ENCODE data around the gene FAM98C. TPM values are rescaled to one million over a fixed set of nuclear protein-coding genes. Genes with fewer than 3 reads are reported as not detected.
"Not testable (repeated sequence)": the region's sequence is repeated elsewhere in the genome, so short reads cannot be mapped to it uniquely, and the experiment has no call there.

FAM98C gene
- total RNA-seq, 1 donor from 2014 or later, result 14.2 TPM

- intact Hi-C loops (cut with DNase I), result no loop called here
- DNase-seq (ENCODE audit: low spot score), result no peak
Observed at GRCh38 chr19:38391911-38392464, 10.9 kb upstream of the FAM98C start.

GRCh38 chr19:38392707-38393308, 10.1 kb upstream of the FAM98C start:
- no peak for DNase-seq (ENCODE audit: low spot score)
- intact Hi-C loops (cut with DNase I), result no loop called here

- no peak for DNase-seq (ENCODE audit: low spot score)
- intact Hi-C loops (cut with DNase I), result no loop called here
Observed at GRCh38 chr19:38394488-38394887, 8.4 kb upstream of the FAM98C start.

DNA sequence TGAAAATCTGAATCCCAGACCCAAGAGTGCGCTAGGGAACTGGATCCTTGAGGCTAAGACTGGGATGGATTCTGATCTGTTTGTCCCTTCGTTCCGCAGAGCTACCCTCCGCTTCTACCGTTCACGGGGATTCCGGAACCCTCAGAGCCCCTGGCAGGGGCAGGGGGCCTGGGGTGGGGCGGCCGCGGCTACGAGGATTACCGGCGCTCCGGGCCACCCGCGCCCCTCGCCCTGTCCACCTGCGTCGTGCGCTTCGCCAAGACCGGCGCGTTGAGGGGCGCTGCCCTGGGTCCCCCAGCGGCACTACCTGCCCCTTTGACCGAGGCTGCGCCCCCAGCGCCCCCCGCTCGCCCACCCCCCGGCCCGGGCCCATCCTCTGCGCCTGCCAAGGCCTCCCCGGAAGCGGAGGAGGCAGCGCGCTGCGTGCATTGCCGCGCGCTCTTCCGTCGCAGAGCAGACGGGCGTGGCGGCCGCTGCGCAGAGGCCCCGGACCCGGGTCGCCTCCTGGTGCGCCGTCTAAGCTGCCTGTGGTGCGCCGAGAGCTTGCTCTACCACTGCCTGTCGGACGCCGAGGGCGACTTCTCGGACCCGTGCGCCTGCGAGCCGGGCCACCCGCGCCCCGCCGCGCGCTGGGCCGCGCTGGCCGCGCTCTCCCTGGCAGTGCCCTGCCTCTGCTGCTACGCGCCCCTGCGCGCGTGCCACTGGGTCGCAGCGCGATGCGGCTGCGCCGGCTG, 7.3 kb upstream of the FAM98C start:
- no peak for DNase-seq (ENCODE audit: low spot score)
- intact Hi-C loops (cut with DNase I), result no loop called here

DNA sequence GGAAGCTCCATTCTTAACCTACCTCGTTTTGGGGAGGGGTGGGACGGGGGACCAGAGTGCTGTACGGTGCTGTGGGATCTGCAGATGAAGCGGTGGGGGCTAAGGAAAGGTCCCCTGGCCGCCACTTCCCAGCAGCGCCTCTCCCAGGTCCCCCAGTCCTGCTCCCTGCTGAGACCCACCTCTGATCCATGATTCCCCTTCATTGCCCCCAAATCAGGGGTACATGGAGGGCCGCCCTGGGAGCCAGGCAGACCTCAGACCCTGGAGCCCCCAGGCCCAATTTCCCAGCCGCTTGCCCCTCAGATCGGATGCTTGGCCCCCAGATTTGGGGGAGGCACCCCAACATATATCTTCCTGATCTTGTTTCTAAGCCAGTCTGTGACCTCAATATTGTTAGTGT, 3.8 kb upstream of the FAM98C start:
- intact Hi-C loops (cut with DNase I), result no loop called here

GRCh38 chr19:38399537-38399936, 3.4 kb upstream of the FAM98C start:
- intact Hi-C loops (cut with DNase I), result no loop called here
- DNase-seq (ENCODE audit: low spot score), result no peak

More for the DNA sequence above, 3.8 kb upstream of the FAM98C start:
- no peak for DNase-seq (ENCODE audit: low spot score)

GRCh38 chr19:38400361-38400760, 2.5 kb upstream of the FAM98C start:
- intact Hi-C loops (cut with DNase I), result loop anchor here (5.0 kb wide), 2 partner anchors 217 to 532 kb away; partner anchors contain the start of genes EIF3K, MAP4K1, MRPS12 and SARS2
- no peak for DNase-seq (ENCODE audit: low spot score)

- DNase-seq (ENCODE audit: low spot score), result no peak
- intact Hi-C loops (cut with DNase I), result loop anchor here (5.0 kb wide), 2 partner anchors 216 to 531 kb away; partner anchors contain the start of genes EIF3K, MAP4K1, MRPS12 and SARS2
Observed at GRCh38 chr19:38401148-38401547, 1.7 kb upstream of the FAM98C start.

DNA sequence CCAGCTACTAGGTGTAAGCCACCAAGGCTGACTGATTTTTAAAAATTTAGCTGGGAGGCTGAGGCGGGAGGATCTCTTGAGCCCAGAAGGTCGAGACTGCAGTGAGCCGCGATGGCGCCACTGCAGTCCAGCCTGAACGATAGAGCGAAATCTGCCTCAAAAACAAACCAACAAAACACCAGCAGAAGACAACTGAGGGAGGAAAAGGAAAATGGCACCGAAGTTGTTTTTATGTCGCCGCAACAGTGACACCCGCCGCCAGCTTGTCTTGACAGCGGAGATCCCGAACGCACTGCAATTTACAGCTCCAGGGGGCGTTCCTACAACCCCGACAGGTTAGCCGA, 298 bp upstream of the FAM98C start:
- no peak for DNase-seq (ENCODE audit: low spot score)
- intact Hi-C loops (cut with DNase I), result loop anchor here (2.0 to 5.0 kb wide), 4 partner anchors 28 to 530 kb away; partner anchors contain the start of genes EIF3K, MAP4K1, MRPS12 and PSMD8

DNA sequence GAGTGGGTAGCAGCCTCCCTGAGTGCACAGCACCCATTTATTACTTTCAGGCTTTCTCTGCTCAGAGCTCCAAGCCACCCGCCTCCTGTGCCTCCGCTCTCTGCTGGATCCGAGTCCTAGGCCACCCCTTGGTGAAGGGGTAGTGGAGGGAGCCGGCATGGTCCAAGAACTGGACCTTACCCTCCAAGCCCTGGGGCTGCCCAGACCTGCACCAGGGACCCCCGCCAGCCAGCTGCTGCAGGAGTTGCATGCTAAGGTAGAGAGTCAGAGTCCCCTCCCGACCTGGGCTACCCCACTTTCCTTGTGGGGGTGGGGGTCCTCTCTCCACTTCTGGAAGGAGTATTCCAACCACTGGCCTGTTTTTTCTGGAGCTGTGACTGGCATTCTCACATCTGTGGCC, 2.0 kb downstream of the FAM98C start:
- intact Hi-C loops (cut with DNase I), result loop anchor here (5.0 kb wide), 2 partner anchors 212 to 527 kb away; partner anchors contain the start of genes EIF3K, MAP4K1, MRPS12 and SARS2
- DNase-seq (ENCODE audit: low spot score), result no peak

DNA sequence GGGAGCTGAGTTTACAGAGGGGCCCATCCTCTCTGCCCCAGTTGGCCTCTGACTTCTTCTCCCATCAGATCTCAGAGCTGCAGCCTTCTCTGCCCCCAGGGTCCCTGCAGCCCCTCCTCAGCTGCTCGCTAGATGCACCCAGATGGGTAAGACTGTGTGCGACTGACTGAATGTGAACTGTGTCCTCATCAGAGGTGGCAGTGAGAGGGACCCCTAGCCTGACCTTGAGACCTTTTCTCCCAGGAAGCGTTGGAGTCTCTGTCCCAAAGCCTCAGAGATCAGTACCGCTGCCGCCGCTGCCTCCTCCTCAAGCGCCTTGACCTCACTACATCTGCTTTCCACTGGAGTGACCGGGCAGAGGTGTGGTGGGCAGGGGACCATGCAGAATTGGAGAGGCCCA, 2.4 kb downstream of the FAM98C start:
- intact Hi-C loops (cut with DNase I), result no loop called here

DNA sequence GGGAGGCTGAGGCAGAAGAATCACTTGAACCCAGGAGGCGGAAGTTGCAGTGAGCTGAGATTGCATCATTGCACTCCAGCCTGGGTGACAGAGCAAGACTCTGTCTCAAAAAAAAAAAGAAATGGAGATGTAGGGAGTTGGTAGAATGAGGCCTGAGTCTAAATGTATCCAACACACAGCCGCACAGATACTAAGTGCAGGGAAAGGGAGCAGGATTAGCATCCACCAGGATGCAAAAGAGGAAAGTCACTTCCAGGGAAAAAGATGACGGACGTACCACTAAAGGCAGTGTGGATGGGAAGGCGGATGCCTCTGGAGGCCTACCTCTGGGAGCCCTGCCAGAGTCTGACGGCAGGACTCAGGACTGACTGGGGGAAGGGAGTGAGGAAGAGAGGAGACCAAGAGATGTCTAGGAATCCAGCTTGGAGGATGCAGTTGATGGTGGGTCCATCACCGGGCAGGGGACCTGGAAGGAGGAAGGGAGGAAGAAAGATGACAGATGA, 6.8 kb downstream of the FAM98C start:
- DNase-seq (ENCODE audit: low spot score), result no peak
- intact Hi-C loops (cut with DNase I), result no loop called here

More for the DNA sequence above, 2.4 kb downstream of the FAM98C start:
- DNase-seq (ENCODE audit: low spot score), result no peak

- intact Hi-C loops (cut with DNase I); DNase-seq (ENCODE audit: low spot score): not testable (repeated sequence)
Observed at GRCh38 chr19:38410407-38410806, 7.5 kb downstream of the FAM98C start.

GRCh38 chr19:38411041-38411712, 8.3 kb downstream of the FAM98C start:
- intact Hi-C loops (cut with DNase I), result no loop called here
- no peak for DNase-seq (ENCODE audit: low spot score)

GRCh38 chr19:38411898-38412297, 9.0 kb downstream of the FAM98C start:
- intact Hi-C loops (cut with DNase I); DNase-seq (ENCODE audit: low spot score): not testable (repeated sequence)

DNA sequence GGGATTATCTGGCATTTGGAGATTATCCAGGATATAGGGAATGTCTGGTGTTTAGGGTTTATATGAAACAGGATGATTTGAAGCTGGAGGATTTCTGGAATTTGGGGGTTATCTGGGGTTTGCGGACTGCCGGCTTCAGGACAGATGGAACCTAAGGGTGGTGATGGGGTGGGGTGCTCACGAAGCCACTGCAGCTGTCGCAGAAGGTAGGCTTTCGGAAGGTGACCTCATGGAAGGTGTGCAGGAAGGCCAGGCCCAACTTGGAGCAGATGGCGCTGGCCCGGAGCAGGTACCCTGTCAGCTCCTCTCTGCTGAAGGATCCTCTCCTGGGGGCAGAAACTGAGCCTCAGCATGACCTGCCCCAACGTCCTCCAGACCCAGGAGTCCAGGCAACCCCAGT, 9.6 kb downstream of the FAM98C start:
- intact Hi-C loops (cut with DNase I), result no loop called here
- DNase-seq (ENCODE audit: low spot score), result no peak

DNA sequence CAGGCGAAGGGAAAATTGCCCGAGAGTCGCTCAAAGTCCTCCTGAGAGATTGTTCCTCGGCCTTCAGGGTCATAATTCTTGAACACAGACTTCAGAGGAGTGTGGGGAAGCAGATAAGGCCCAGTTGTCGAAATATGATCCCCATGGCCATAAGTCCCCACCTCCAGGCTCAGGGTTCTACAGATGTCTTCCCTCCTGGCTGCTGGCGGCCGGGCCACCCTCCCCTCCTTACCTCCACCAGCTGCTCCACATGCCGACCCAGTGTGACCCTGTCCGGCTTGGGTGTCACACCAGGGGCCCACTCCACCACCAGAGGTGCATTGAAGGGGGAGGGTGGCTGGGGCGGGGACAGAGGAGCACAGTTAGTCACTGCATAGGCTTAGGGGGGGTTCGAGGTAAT, 10.1 kb downstream of the FAM98C start:
- DNase-seq (ENCODE audit: low spot score), result no peak
- intact Hi-C loops (cut with DNase I), result no loop called here

DNA sequence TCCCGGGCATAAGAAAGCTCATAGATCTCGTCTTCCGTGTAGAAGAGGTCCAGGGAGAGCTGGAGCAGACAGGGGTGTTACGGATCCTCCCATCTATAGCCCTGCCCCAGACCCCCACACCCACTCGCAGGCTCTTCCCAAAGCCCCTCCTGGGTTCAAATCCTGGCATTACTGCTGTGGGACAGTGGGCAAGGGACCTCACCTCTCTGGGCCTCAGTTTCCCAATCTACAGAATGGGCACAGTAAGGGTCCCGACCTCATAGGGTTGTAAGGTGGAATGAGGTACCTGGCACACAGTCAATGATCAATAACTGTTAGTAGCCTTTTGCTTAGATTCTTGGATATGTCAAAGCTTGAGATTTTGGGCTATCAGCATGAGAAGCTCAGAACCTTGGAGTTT, 10.5 kb downstream of the FAM98C start:
- intact Hi-C loops (cut with DNase I), result no loop called here
- DNase-seq (ENCODE audit: low spot score), result no peak

DNA sequence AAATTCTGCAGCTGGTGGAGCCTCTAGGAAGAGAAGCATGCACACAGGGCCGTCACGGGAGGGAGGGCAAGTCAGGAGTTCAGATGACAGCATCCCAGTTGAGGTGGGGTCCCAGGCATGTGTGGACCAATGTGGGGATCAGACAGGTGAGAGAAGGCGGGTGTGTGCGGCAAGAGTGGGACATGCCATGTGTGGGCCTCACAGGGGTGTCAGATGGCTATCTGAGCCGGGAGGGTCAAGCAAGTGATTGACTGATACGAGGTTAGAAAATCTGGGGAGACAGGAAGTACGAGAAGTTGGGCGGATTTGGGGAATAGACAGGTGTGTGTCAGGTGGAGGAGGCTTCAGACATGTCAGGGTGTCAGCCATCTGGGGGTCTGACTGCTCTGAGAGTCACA, 14.3 kb downstream of the FAM98C start:
- intact Hi-C loops (cut with DNase I), result no loop called here
- no peak for DNase-seq (ENCODE audit: low spot score)

All from cardiac septum (tissue), 1 donor.